HepG2 (cell line): ENCODE measurements around the gene NSMCE3. TPM values are rescaled to one million over a fixed set of nuclear protein-coding genes. Genes with fewer than 3 reads are reported as not detected.

ENCODE experiments used
- DBP ChIP-seq: sonication (generic); formaldehyde crosslinking; IDR thresholded peaks from 2 replicates; pipeline ENCODE4 v1.4.0; 2020; ENCODE audit warnings: missing genetic modification reagents; ENCODE audit errors: not compliant biosample characterization
- GMEB2 ChIP-seq: IDR thresholded peaks from 2 replicates; pipeline ENCODE4 v1.6.1; 2016; ENCODE audit warnings: missing biosample characterization, missing genetic modification reagents, low read depth
- HIC2 ChIP-seq: sonication (generic); formaldehyde crosslinking; IDR thresholded peaks from 2 replicates; pipeline ENCODE4 v1.9.0; 2022; ENCODE audit warnings: low read depth, missing genetic modification reagents
- MTA1 ChIP-seq: sonication (generic); formaldehyde crosslinking; IDR thresholded peaks from 2 replicates; pipeline ENCODE4 v1.4.0; 2020; ENCODE audit warnings: missing genetic modification reagents, mild to moderate bottlenecking, borderline replicate concordance
- TFDP1 ChIP-seq: IDR thresholded peaks from 2 replicates; pipeline ENCODE4 v1.6.1; 2016; ENCODE audit warnings: missing compliant biosample characterization, missing genetic modification reagents, borderline replicate concordance
- ZNF317 ChIP-seq: sonication (generic); formaldehyde crosslinking; IDR thresholded peaks from 2 replicates; pipeline ENCODE4 v1.5.0; 2020; ENCODE audit warnings: mild to moderate bottlenecking, missing genetic modification reagents
- ZNF687 ChIP-seq: sonication (generic); formaldehyde crosslinking; IDR thresholded peaks from 2 replicates; pipeline ENCODE4 v1.5.1; 2020; ENCODE audit warnings: mild to moderate bottlenecking, missing genetic modification reagents, moderate library complexity
- ZNF775 ChIP-seq: sonication (generic); formaldehyde crosslinking; IDR thresholded peaks from 2 replicates; pipeline ENCODE4 v1.4.0; 2020; ENCODE audit warnings: missing genetic modification reagents, mild to moderate bottlenecking, moderate library complexity, borderline replicate concordance
- polyA plus RNA-seq, 8 experiments: library from polyadenylated mRNA; depleted of rRNA in 3 of 8; stranded (reverse) in 7 of 8; unstranded in 1 of 8; fragments of >200 nt; fragmentation: Illumina TruSeq in 4 of 8; extraction: Trizol in 4 of 8; gene quantifications; 2 replicates each; pipeline versions ENCODE4 v1.2.1 to v1.2.3, GENCODE V29; 2011 to 2016; ENCODE audit warnings: low read depth in 4 of 8, missing spikeins in 1 of 8, mixed read lengths in 1 of 8; ENCODE audit not compliant: insufficient read depth in 1 of 8
- total RNA-seq, 5 experiments: library from RNA; depleted of rRNA; stranded (reverse); fragments of >200 nt; fragmentation: Illumina TruSeq; extraction: Trizol; gene quantifications; 2 replicates each; pipeline ENCODE4 v1.2.3, GENCODE V29; 2016; ENCODE audit warnings: low read depth in 1 of 5

NSMCE3 gene
- total and polyA plus RNA-seq, 2 of the 13 experiments (the other 11 are each of a cell fraction or from before 2014, with no cell fraction given) = 3.0 to 3.7 TPM

GRCh38 chr15:29285386-29285785, 15.8 kb upstream of the NSMCE3 start (continued):
- TF ChIP-seq ZNF687 (no peak), GMEB2 (CRISPR knock-in tag) (no peak), ZNF775 (CRISPR knock-in tag) (no peak), ZNF317 (no peak), TFDP1 (no peak), HIC2 (CRISPR knock-in tag) (no peak), MTA1 (no peak), DBP (no peak)
